Spleen (tissue), 11 donors: Measurements from ENCODE around the gene DNM1L. TPM values are rescaled to one million over a fixed set of nuclear protein-coding genes. Genes with fewer than 3 reads are reported as not detected.

ENCODE experiments used
- DNase-seq: peaks from one replicate; pipeline ENCODE4 v3.0.0-alpha.2; 2020
- H3K27ac ChIP-seq, 8 donors: fragments of 200-600 bp; sonication (generic) in 7 of 8; 1 replicate in 4 of 8; 2 replicates in 4 of 8; pipeline versions ENCODE4 v1.5.0 to v1.8.0; 2016 to 2021; ENCODE audit warnings: inconsistent platforms in 4 of 8, mild to moderate bottlenecking in 4 of 8, moderate library complexity in 1 of 8
- H3K27me3 ChIP-seq, 7 donors: fragments of 200-600 bp; sonication (generic) in 6 of 7; replicated peaks in 1 of 7; 1 replicate in 4 of 7; 2 replicates in 3 of 7; pipeline versions ENCODE4 v1.5.0 to v1.8.0; 2016 to 2021; ENCODE audit warnings: inconsistent platforms in 3 of 7, mild to moderate bottlenecking in 1 of 7
- H3K36me3 ChIP-seq, 6 donors: fragments of 200-600 bp; sonication (generic) in 5 of 6; 1 replicate in 4 of 6; 2 replicates in 2 of 6; pipeline versions ENCODE4 v1.5.0 to v1.8.0; 2016 to 2021; ENCODE audit warnings: inconsistent platforms in 2 of 6
- H3K4me1 ChIP-seq, 6 donors: fragments of 200-600 bp; sonication (generic) in 5 of 6; 1 replicate in 3 of 6; 2 replicates in 3 of 6; pipeline versions ENCODE4 v1.5.0 to v1.8.0; 2016 to 2021; ENCODE audit warnings: inconsistent platforms in 3 of 6
- H3K4me3 ChIP-seq, 8 donors: fragments of 200-600 bp; sonication (generic) in 7 of 8; 1 replicate in 4 of 8; 2 replicates in 4 of 8; pipeline versions ENCODE4 v1.5.0 to v1.8.0; 2016 to 2021; ENCODE audit warnings: inconsistent platforms in 4 of 8, mild to moderate bottlenecking in 4 of 8, moderate library complexity in 2 of 8
- H3K9me3 ChIP-seq, 8 donors: fragments of 200-600 bp; sonication (generic) in 7 of 8; 1 replicate in 4 of 8; 2 replicates in 4 of 8; pipeline versions ENCODE4 v1.5.0 to v1.8.0; 2016 to 2021; ENCODE audit warnings: inconsistent platforms in 4 of 8
- POLR2A ChIP-seq, 3 donors: fragments of 450-650 bp; IDR thresholded peaks; one replicate each; pipeline ENCODE4 v1.5.1; 2017; ENCODE audit warnings: antibody characterized with exemption in 3 of 3, mild to moderate bottlenecking in 1 of 3
- POLR2AphosphoS5 ChIP-seq, 3 donors: sonication (generic); formaldehyde crosslinking; IDR thresholded peaks; one replicate each; pipeline ENCODE4 v1.5.1; 2017; ENCODE audit warnings: antibody characterized with exemption in 3 of 3
- WGBS, 5 donors: extraction: QIAGEN DNeasy Blood & Tissue Kit in 3 of 5; methylation state at CpG; one replicate each; pipeline versions ENCODE4 v1.1.5 to v1.1.7; 2013 to 2018; 5-methylcytosine and 5-hydroxymethylcytosine counted together
- intact Hi-C: fragments of 100-400 bp; cut with DNase I; formaldehyde crosslinking; loops from one replicate; pipeline ENCODE4 v1.15.0; 2023; ENCODE audit warnings: low total_unique reads
- polyA plus RNA-seq, 3 donors: library from polyadenylated mRNA; stranded (reverse); fragments of 200-250 nt; gene quantifications; one replicate each; pipeline ENCODE4 v1.2.1, GENCODE V29; 2013
- total RNA-seq, 7 donors: library from RNA; depleted of rRNA in 3 of 7; stranded (reverse); fragments of >200 nt in 3 of 7; fragmentation: NEBNext Ultra II Directional in 4 of 7; extraction: Animal tissue kit (Norgen Biotek cat#: 25700) in 4 of 7; gene quantifications; one replicate each; pipeline versions ENCODE4 v1.1.0 to v1.2.1, GENCODE V29; 2016 to 2021
- TF ChIP-seq, protein P1 (sequence below), 11 experiments: fragments of 200-600 bp in 7 of 11; fragments of 450-650 bp in 4 of 11; sonication (generic) in 4 of 11; IDR thresholded peaks in 8 of 11; conservative IDR thresholded peaks in 3 of 11; 1 replicate in 7 of 11; 2 replicates in 4 of 11; pipeline versions ENCODE4 v1.4.0 to v1.8.0; 2016 to 2021; ENCODE audit warnings: antibody characterized with exemption in 11 of 11, inconsistent platforms in 4 of 11, mild to moderate bottlenecking in 1 of 11
- donor health status: healthy with polysubstance abuse.
- donor health status: DM: no; HTN: no; CAD: no; lungs with moderate emphysema.
- donor health status: DM: no; HTN: no; CAD: no.
- donor health status: Bipolar disorder and iron deficiency.
- donor health status: healthy.
- donor health status: DM: no; HTN: no; CAD: no.
- donor health status: DM: yes; HTN: yes; CAD: no.

DNM1L gene
- total and polyA plus RNA-seq, 10 donors = 19.2 to 73.7 (median 47.8) TPM

DNA sequence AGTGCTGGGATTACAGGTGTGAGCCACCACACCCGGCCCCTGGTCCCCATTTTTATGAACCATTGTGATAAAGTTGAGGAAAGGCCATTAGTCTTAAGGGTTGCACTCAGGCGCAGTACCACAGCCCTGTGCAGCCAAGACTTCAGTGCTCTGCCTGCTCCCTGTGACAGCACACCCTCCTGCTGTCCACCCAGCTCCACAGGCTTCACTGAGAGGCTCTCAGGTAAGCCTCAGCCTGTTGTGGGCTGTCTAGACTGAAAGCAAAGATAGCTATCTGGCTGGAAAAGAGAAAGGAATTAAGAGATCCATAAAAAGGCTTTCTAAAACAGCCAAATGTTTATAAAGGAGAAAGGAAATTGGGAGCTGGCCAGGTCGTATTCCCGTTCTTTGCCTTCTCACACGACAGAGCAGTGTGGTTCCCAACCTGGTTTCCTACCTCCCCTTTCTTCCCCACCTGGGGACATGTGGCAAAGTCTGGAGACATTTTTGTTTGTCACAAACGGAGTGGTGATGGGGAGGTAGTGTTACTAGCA is 19.1 kb upstream of the DNM1L start:
- TF ChIP-seq POLR2A (IDR thresholded peaks at IDR 0.05) (no peak), POLR2AphosphoS5 (IDR thresholded peaks at IDR 0.05) (no peak)
- TF ChIP-seq, protein P1, sequence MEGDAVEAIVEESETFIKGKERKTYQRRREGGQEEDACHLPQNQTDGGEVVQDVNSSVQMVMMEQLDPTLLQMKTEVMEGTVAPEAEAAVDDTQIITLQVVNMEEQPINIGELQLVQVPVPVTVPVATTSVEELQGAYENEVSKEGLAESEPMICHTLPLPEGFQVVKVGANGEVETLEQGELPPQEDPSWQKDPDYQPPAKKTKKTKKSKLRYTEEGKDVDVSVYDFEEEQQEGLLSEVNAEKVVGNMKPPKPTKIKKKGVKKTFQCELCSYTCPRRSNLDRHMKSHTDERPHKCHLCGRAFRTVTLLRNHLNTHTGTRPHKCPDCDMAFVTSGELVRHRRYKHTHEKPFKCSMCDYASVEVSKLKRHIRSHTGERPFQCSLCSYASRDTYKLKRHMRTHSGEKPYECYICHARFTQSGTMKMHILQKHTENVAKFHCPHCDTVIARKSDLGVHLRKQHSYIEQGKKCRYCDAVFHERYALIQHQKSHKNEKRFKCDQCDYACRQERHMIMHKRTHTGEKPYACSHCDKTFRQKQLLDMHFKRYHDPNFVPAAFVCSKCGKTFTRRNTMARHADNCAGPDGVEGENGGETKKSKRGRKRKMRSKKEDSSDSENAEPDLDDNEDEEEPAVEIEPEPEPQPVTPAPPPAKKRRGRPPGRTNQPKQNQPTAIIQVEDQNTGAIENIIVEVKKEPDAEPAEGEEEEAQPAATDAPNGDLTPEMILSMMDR (IDR thresholded peaks at IDR 0.05 in 8 of 11, conservative IDR thresholded peaks at IDR 0.05 in 3 of 11) = no peak
- H3K27ac ChIP-seq = no peak overlapping the region
- no peaks in the 10 kb centered on the region for H3K36me3 ChIP-seq
- no peak for DNase-seq
- 57 to 84% (median 80%) methylated on average over 6 of the region's 6 CpGs for WGBS, 5 donors
- peaks cover 0 to 4% (median 0%) of the 10 kb centered on the region in 6 donors for H3K4me1 ChIP-seq
- H3K27me3 ChIP-seq = no peaks in the 10 kb centered on the region
- intact Hi-C loops = loop anchor here (5.0 to 10.0 kb wide), 2 partner anchors 208 to 295 kb away; no protein-coding TSS in a partner anchor
- H3K9me3 ChIP-seq = no peaks in the 10 kb centered on the region
- no peak overlapping the region for H3K4me3 ChIP-seq

DNA sequence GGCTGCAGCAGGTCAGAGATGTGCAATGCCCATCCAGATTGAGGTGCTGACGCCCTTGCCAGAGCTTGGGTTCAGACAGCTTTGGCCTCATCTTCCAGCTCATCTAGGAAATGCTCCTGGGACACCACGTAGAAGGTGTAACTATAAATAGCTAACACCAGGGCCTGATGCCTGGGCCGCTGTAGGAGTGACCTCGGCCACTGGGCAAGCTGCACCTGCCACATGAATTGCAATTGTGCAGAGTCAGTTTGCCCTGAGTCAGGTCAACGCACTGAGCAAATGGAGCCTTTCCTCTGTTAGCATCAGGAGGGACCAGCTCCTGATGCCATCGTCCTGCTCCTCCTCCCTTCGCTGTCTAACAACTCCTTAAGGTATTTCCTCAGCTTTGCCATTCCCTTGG is 17.4 kb upstream of the DNM1L start:
- Histone ChIP-seq H3K36me3 (no peaks in the 10 kb centered on the region), H3K4me1 (peaks cover 0 to 4% (median 0%) of the 10 kb centered on the region in 6 donors), H3K4me3 (no peak overlapping the region), H3K27me3 (no peaks in the 10 kb centered on the region), H3K27ac (no peak overlapping the region), H3K9me3 (no peaks in the 10 kb centered on the region)
- TF ChIP-seq, protein P1 (IDR thresholded peaks at IDR 0.05 in 8 of 11, conservative IDR thresholded peaks at IDR 0.05 in 3 of 11) = no peak
- no peak for TF ChIP-seq POLR2A (IDR thresholded peaks at IDR 0.05)
- TF ChIP-seq POLR2AphosphoS5 (IDR thresholded peaks at IDR 0.05) = no peak
- intact Hi-C loops = loop anchor here (10.0 kb wide), 1 partner anchor 297 kb away; no protein-coding TSS in a partner anchor
- 83 to 90% (median 86%) methylated on average over 7 of the region's 7 CpGs for WGBS, 5 donors
- no peak for DNase-seq

DNA sequence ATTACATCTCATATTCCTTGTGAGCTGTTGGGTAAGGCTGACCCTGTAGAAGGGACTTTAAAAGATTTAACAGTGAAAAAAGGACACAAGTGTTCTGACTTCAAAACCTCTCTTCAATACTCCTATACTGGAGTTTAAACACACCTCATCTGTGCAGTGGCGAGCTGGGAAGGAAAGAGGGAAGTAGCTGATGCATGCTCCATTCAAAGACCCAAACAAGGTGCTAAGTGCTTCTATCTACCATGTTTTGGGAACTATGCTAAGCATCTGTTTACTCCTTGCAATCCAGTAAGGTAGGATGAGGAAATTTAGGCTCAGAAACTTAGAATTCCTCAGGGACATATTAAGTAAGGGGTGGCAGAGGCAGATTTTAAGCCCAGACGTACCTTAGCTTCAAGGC is 16.4 kb upstream of the DNM1L start:
- no peak overlapping the region for H3K4me3 ChIP-seq
- no peaks in the 10 kb centered on the region for H3K36me3 ChIP-seq
- TF ChIP-seq POLR2A (IDR thresholded peaks at IDR 0.05) (no peak), POLR2AphosphoS5 (IDR thresholded peaks at IDR 0.05) (no peak)
- TF ChIP-seq, protein P1 (IDR thresholded peaks at IDR 0.05 in 8 of 11, conservative IDR thresholded peaks at IDR 0.05 in 3 of 11) = no peak
- H3K4me1 ChIP-seq = peaks cover 0 to 2% (median 0%) of the 10 kb centered on the region in 6 donors
- no peak overlapping the region for H3K27ac ChIP-seq
- WGBS, 5 donors = 87 to 91% (median 90%) methylated on average over 2 of the region's 2 CpGs
- DNase-seq = no peak
- intact Hi-C loops = loop anchor here (10.0 kb wide), 1 partner anchor 298 kb away; no protein-coding TSS in a partner anchor
- no peaks in the 10 kb centered on the region for H3K27me3 ChIP-seq
- H3K9me3 ChIP-seq = no peaks in the 10 kb centered on the region

DNA sequence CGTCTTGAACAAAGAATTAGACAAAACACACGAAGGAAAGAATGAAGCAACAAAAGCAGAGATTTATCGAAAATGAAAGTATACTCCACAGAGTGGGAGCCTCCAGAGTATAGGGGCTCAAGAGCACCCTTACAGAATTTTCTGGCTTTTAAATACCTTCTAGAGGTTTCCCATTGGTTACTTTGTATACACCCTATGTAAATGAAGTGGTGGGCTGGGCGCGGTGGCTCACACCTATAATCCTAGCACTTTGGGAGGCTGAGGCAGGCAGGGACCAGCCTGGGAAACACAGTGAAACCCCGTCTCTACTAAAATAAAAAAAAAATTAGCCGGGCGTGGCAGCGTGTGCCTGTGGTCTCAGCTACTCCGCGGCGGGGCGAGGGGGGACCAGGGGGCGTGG is 13.1 kb upstream of the DNM1L start:
- no peaks in the 10 kb centered on the region for H3K4me1 ChIP-seq
- H3K4me3 ChIP-seq = no peak overlapping the region
- H3K27ac ChIP-seq = no peak overlapping the region
- H3K36me3 ChIP-seq = no peaks in the 10 kb centered on the region
- H3K27me3 ChIP-seq = no peaks in the 10 kb centered on the region
- 84 to 94% (median 91%) methylated on average over 14 of the region's 14 CpGs for WGBS, 5 donors
- DNase-seq = no peak
- peaks cover 0 to 14% (median 9%) of the 10 kb centered on the region in 8 donors for H3K9me3 ChIP-seq
- intact Hi-C loops = loop anchor here (10.0 kb wide), 1 partner anchor 301 kb away; no protein-coding TSS in a partner anchor
- TF ChIP-seq, protein P1 (IDR thresholded peaks at IDR 0.05 in 8 of 11, conservative IDR thresholded peaks at IDR 0.05 in 3 of 11) = no peak
- TF ChIP-seq POLR2A (IDR thresholded peaks at IDR 0.05) (no peak), POLR2AphosphoS5 (IDR thresholded peaks at IDR 0.05) (no peak)
